ENCODE data around the gene PCCB. TPM values are rescaled to one million over a fixed set of nuclear protein-coding genes. Genes with fewer than 3 reads are reported as not detected.

Gene PCCB
- total and polyA plus RNA-seq, 9 donors = 23.5 to 33.5 (median 29.8) TPM

GRCh38 chr3:136300444-136300843 lies 50.3 kb downstream of the PCCB start:
- Histone ChIP-seq H3K9me3 (replicated peaks; ENCODE audit: control insufficient read depth, low read depth, low read length) (no peaks in the 10 kb centered on the region), H3K36me3 (ENCODE audit: control insufficient read depth, insufficient read depth, low read length) (peaks cover 46% of the 10 kb centered on the region), H3K4me1 (ENCODE audit: control insufficient read depth, insufficient read depth, low read length) (no peaks in the 10 kb centered on the region), H3K4me3 (ENCODE audit: low read length) (no peak overlapping the region), H3K27ac (ENCODE audit: low read length) (no peak overlapping the region), H3K27me3 (ENCODE audit: control insufficient read depth, insufficient read depth, low read length) (no peaks in the 10 kb centered on the region)
- WGBS (ENCODE audit: insufficient coverage) = no CpG with 5 or more reads among the region's 2 CpGs
- DNase-seq = no peak

- WGBS (ENCODE audit: insufficient coverage) = no CpG with 5 or more reads among the region's 1 CpG
- Histone ChIP-seq H3K9me3 (replicated peaks; ENCODE audit: control insufficient read depth, low read depth, low read length) (peaks cover 8% of the 10 kb centered on the region), H3K36me3 (ENCODE audit: control insufficient read depth, insufficient read depth, low read length) (peaks cover 25% of the 10 kb centered on the region), H3K4me1 (ENCODE audit: control insufficient read depth, insufficient read depth, low read length) (no peaks in the 10 kb centered on the region), H3K27me3 (ENCODE audit: control insufficient read depth, insufficient read depth, low read length) (no peaks in the 10 kb centered on the region), H3K27ac (ENCODE audit: low read length) (no peak overlapping the region), H3K4me3 (ENCODE audit: low read length) (no peak overlapping the region)
- no peak for DNase-seq
Measured at GRCh38 chr3:136305879-136306278, 55.7 kb downstream of the PCCB start.

- WGBS (ENCODE audit: insufficient coverage) = 100% methylated on average over 1 of the region's 2 CpGs
- H3K27ac ChIP-seq (ENCODE audit: low read length) = no peak overlapping the region
- no peaks in the 10 kb centered on the region for H3K27me3 ChIP-seq (ENCODE audit: control insufficient read depth, insufficient read depth, low read length)
- peaks cover 4% of the 10 kb centered on the region for H3K9me3 ChIP-seq (replicated peaks; ENCODE audit: control insufficient read depth, low read depth, low read length)
- no peaks in the 10 kb centered on the region for H3K36me3 ChIP-seq (ENCODE audit: control insufficient read depth, insufficient read depth, low read length)
- no peak overlapping the region for H3K4me3 ChIP-seq (ENCODE audit: low read length)
- DNase-seq = no peak
- no peaks in the 10 kb centered on the region for H3K4me1 ChIP-seq (ENCODE audit: control insufficient read depth, insufficient read depth, low read length)
Measured at GRCh38 chr3:136311261-136311660, 61.1 kb downstream of the PCCB start.

GRCh38 chr3:136311968-136312367 lies 61.8 kb downstream of the PCCB start:
- H3K27ac ChIP-seq (ENCODE audit: low read length) = no peak overlapping the region
- no peaks in the 10 kb centered on the region for H3K27me3 ChIP-seq (ENCODE audit: control insufficient read depth, insufficient read depth, low read length)
- no peaks in the 10 kb centered on the region for H3K36me3 ChIP-seq (ENCODE audit: control insufficient read depth, insufficient read depth, low read length)
- no peaks in the 10 kb centered on the region for H3K4me1 ChIP-seq (ENCODE audit: control insufficient read depth, insufficient read depth, low read length)
- no peak overlapping the region for H3K4me3 ChIP-seq (ENCODE audit: low read length)
- WGBS (ENCODE audit: insufficient coverage) = no CpG with 5 or more reads among the region's 5 CpGs
- peaks cover under 1% of the 10 kb centered on the region for H3K9me3 ChIP-seq (replicated peaks; ENCODE audit: control insufficient read depth, low read depth, low read length)
- no peak for DNase-seq

GRCh38 chr3:136326316-136326715 lies 76.2 kb downstream of the PCCB start:
- Histone ChIP-seq H3K4me3 (ENCODE audit: low read length) (no peak overlapping the region), H3K36me3 (ENCODE audit: control insufficient read depth, insufficient read depth, low read length) (peaks cover 40% of the 10 kb centered on the region), H3K9me3 (replicated peaks; ENCODE audit: control insufficient read depth, low read depth, low read length) (peaks cover 10% of the 10 kb centered on the region), H3K27ac (ENCODE audit: low read length) (no peak overlapping the region), H3K4me1 (ENCODE audit: control insufficient read depth, insufficient read depth, low read length) (no peaks in the 10 kb centered on the region), H3K27me3 (ENCODE audit: control insufficient read depth, insufficient read depth, low read length) (no peaks in the 10 kb centered on the region)
- 100% methylated on average over 1 of the region's 5 CpGs for WGBS (ENCODE audit: insufficient coverage)
- no peak for DNase-seq

- Histone ChIP-seq H3K4me3 (ENCODE audit: low read length) (no peak overlapping the region), H3K36me3 (ENCODE audit: control insufficient read depth, insufficient read depth, low read length) (peaks cover 40% of the 10 kb centered on the region), H3K9me3 (replicated peaks; ENCODE audit: control insufficient read depth, low read depth, low read length) (peaks cover 5% of the 10 kb centered on the region), H3K4me1 (ENCODE audit: control insufficient read depth, insufficient read depth, low read length) (no peaks in the 10 kb centered on the region), H3K27ac (ENCODE audit: low read length) (no peak overlapping the region), H3K27me3 (ENCODE audit: control insufficient read depth, insufficient read depth, low read length) (no peaks in the 10 kb centered on the region)
- no peak for DNase-seq
- 83% methylated on average over 1 of the region's 5 CpGs for WGBS (ENCODE audit: insufficient coverage)
Measured at GRCh38 chr3:136327671-136328070, 77.5 kb downstream of the PCCB start.

GRCh38 chr3:136329593-136329992 lies 79.5 kb downstream of the PCCB start:
- 80% methylated on average over 4 of the region's 5 CpGs for WGBS (ENCODE audit: insufficient coverage)
- no peaks in the 10 kb centered on the region for H3K27me3 ChIP-seq (ENCODE audit: control insufficient read depth, insufficient read depth, low read length)
- DNase-seq = no peak
- H3K4me3 ChIP-seq (ENCODE audit: low read length) = no peak overlapping the region
- H3K36me3 ChIP-seq (ENCODE audit: control insufficient read depth, insufficient read depth, low read length) = peaks cover 54% of the 10 kb centered on the region
- no peaks in the 10 kb centered on the region for H3K9me3 ChIP-seq (replicated peaks; ENCODE audit: control insufficient read depth, low read depth, low read length)
- H3K4me1 ChIP-seq (ENCODE audit: control insufficient read depth, insufficient read depth, low read length) = no peaks in the 10 kb centered on the region
- H3K27ac ChIP-seq (ENCODE audit: low read length) = no peak overlapping the region

GRCh38 chr3:136330900-136331299 lies 80.8 kb downstream of the PCCB start:
- Histone ChIP-seq H3K36me3 (ENCODE audit: control insufficient read depth, insufficient read depth, low read length) (peaks cover 63% of the 10 kb centered on the region), H3K4me1 (ENCODE audit: control insufficient read depth, insufficient read depth, low read length) (no peaks in the 10 kb centered on the region), H3K27ac (ENCODE audit: low read length) (no peak overlapping the region), H3K27me3 (ENCODE audit: control insufficient read depth, insufficient read depth, low read length) (no peaks in the 10 kb centered on the region), H3K9me3 (replicated peaks; ENCODE audit: control insufficient read depth, low read depth, low read length) (no peaks in the 10 kb centered on the region), H3K4me3 (ENCODE audit: low read length) (no peak overlapping the region)
- no CpG with 5 or more reads among the region's 5 CpGs for WGBS (ENCODE audit: insufficient coverage)
- DNase-seq = no peak

- Histone ChIP-seq H3K9me3 (replicated peaks; ENCODE audit: control insufficient read depth, low read depth, low read length) (no peaks in the 10 kb centered on the region), H3K4me3 (ENCODE audit: low read length) (no peak overlapping the region), H3K27ac (ENCODE audit: low read length) (no peak overlapping the region), H3K27me3 (ENCODE audit: control insufficient read depth, insufficient read depth, low read length) (no peaks in the 10 kb centered on the region), H3K4me1 (ENCODE audit: control insufficient read depth, insufficient read depth, low read length) (peaks cover 2% of the 10 kb centered on the region), H3K36me3 (ENCODE audit: control insufficient read depth, insufficient read depth, low read length) (peaks cover 55% of the 10 kb centered on the region)
- WGBS (ENCODE audit: insufficient coverage) = no CpG with 5 or more reads among the region's 1 CpG
- no peak for DNase-seq
Measured at GRCh38 chr3:136332302-136332701, 82.2 kb downstream of the PCCB start.

- no peak overlapping the region for H3K4me3 ChIP-seq (ENCODE audit: low read length)
- H3K9me3 ChIP-seq (replicated peaks; ENCODE audit: control insufficient read depth, low read depth, low read length) = no peaks in the 10 kb centered on the region
- peaks cover 2% of the 10 kb centered on the region for H3K4me1 ChIP-seq (ENCODE audit: control insufficient read depth, insufficient read depth, low read length)
- H3K36me3 ChIP-seq (ENCODE audit: control insufficient read depth, insufficient read depth, low read length) = peaks cover 51% of the 10 kb centered on the region
- no peaks in the 10 kb centered on the region for H3K27me3 ChIP-seq (ENCODE audit: control insufficient read depth, insufficient read depth, low read length)
- H3K27ac ChIP-seq (ENCODE audit: low read length) = no peak overlapping the region
- no peak for DNase-seq
Measured at GRCh38 chr3:136332776-136333175, 82.6 kb downstream of the PCCB start.

GRCh38 chr3:136334209-136334608 lies 84.1 kb downstream of the PCCB start:
- Histone ChIP-seq H3K4me3 (ENCODE audit: low read length) (no peak overlapping the region), H3K4me1 (ENCODE audit: control insufficient read depth, insufficient read depth, low read length) (peaks cover 2% of the 10 kb centered on the region), H3K27ac (ENCODE audit: low read length) (no peak overlapping the region), H3K9me3 (replicated peaks; ENCODE audit: control insufficient read depth, low read depth, low read length) (no peaks in the 10 kb centered on the region), H3K27me3 (ENCODE audit: control insufficient read depth, insufficient read depth, low read length) (no peaks in the 10 kb centered on the region), H3K36me3 (ENCODE audit: control insufficient read depth, insufficient read depth, low read length) (peaks cover 38% of the 10 kb centered on the region)
- DNase-seq = no peak
